ENCODE measurements around the gene WARS2. TPM values are rescaled to one million over a fixed set of nuclear protein-coding genes. Genes with fewer than 3 reads are reported as not detected.
A peak's percentile ranks its signal among the peaks of the same experiment; 100 is the strongest.
"Not testable (repeated sequence)": the region's sequence is repeated elsewhere in the genome, so short reads cannot be mapped to it uniquely, and the experiment has no call there.

WARS2 gene
- 11.9 TPM for polyA plus RNA-seq (2013, experiment 1 of 2)
- polyA plus RNA-seq (2013, experiment 2 of 2): 10.1 TPM

DNA sequence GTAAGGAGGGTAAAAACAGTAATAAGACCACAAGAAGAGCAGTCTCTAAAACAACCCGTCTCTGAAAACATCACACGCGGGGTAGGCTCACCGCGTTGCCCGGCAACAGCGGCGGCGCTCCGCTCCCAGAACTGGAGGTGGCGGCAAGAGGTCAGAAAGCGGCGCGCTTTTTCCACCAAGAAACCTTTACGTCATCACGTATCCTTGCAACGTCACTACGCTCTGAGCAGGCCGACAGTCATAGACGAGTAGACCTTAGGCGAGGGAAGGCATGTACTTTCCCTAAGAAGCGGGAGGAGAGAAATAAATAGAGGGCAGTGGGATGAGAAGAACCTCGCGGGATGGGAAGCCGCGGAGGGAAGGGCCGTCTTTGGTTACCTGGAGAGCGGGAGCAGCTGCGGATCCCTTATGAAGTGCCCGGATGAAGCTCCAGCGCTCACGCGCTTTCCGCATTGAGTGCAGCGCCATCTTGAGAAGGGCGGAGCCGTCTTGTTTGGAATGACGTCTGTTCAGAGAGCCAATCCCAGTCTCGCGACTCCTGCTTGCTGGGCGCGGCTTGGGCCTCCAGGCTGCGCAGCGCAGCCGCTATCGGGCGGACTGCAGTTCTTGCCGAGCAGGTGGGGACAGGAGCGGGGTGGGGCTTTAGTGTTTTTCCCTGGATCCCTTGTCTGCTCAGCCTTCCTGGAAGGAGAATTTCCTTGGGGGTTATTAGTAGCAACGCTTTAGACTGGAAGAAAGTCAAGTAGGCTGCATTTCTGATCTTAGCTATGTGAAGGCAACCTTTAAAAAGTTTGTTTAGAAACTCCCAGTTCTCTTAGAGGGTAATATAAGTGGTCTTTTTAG is at the start of gene WARS2:
Gene WARS2, minus strand, starts transcription at position 477 of the 843 bp plus-strand sequence. Its CDS starts 9 bp downstream, at position 468.
- H3K27ac ChIP-seq (ENCODE audit: low read depth, low read length, severe bottlenecking): peak within 1 kb of the TSS; percentile 99
- peak within 1 kb of the TSS; percentile 56 for H3K4me3 ChIP-seq (ENCODE audit: extremely low read depth, insufficient read depth, low read length, poor library complexity, severe bottlenecking)
- peaks cover 14% of the 10 kb centered on the region for H3K4me1 ChIP-seq (ENCODE audit: control insufficient read depth, insufficient read depth, low read length, poor library complexity, severe bottlenecking)
- no peaks in the 10 kb centered on the region for H3K9me3 ChIP-seq (ENCODE audit: control insufficient read depth, low read length)
- 0 to 1% methylated on average over 36 to 37 of the region's 50 CpGs for WGBS, 2 experiments (ENCODE audit: insufficient coverage in 2 of 2)
- no peaks in the 10 kb centered on the region for H3K36me3 ChIP-seq (ENCODE audit: control insufficient read depth, insufficient read depth, low read length)

- no peak overlapping the region for H3K4me3 ChIP-seq (ENCODE audit: extremely low read depth, insufficient read depth, low read length, poor library complexity, severe bottlenecking)
- no CpG with 5 or more reads among the region's 3 CpGs for WGBS, 2 experiments (ENCODE audit: insufficient coverage in 2 of 2)
These were observed 48.5 kb upstream of the WARS2 start for GRCh38 chr1:119188926-119189325.

GRCh38 chr1:119187416-119187815 is 47.0 kb upstream of the WARS2 start:
- Histone ChIP-seq H3K4me3 (ENCODE audit: extremely low read depth, insufficient read depth, low read length, poor library complexity, severe bottlenecking) (no peak overlapping the region), H3K27ac (ENCODE audit: low read depth, low read length, severe bottlenecking) (no peak overlapping the region), H3K36me3 (ENCODE audit: control insufficient read depth, insufficient read depth, low read length) (no peaks in the 10 kb centered on the region), H3K4me1 (ENCODE audit: control insufficient read depth, insufficient read depth, low read length, poor library complexity, severe bottlenecking) (no peaks in the 10 kb centered on the region), H3K9me3 (ENCODE audit: control insufficient read depth, low read length) (no peaks in the 10 kb centered on the region)
- 100% methylated on average over 1 of the region's 2 CpGs for WGBS, 2 experiments (ENCODE audit: insufficient coverage in 2 of 2)

More at GRCh38 chr1:119188926-119189325, 48.5 kb upstream of the WARS2 start:
- no peaks in the 10 kb centered on the region for H3K4me1 ChIP-seq (ENCODE audit: control insufficient read depth, insufficient read depth, low read length, poor library complexity, severe bottlenecking)
- no peaks in the 10 kb centered on the region for H3K36me3 ChIP-seq (ENCODE audit: control insufficient read depth, insufficient read depth, low read length)
- H3K9me3 ChIP-seq (ENCODE audit: control insufficient read depth, low read length): no peaks in the 10 kb centered on the region
- no peak overlapping the region for H3K27ac ChIP-seq (ENCODE audit: low read depth, low read length, severe bottlenecking)

DNA sequence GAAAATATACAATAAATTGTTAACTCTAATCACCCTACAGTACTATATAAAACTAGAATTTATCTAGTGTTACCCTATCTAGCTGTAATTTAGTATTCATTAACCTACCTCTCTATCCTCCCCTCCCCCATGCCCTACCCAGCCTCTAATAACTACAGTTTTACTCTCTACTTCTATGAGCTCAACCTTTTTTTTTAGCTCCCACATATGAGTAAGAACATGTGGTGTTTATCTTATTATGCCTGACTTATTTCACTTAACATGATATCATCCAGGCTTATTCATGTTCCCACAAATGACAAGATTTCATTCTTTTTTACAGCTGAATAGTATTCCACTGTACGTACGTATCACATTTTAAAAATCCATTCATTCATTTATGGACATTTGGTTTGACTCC is 46.0 kb upstream of the WARS2 start:
- Histone ChIP-seq H3K4me3 (ENCODE audit: extremely low read depth, insufficient read depth, low read length, poor library complexity, severe bottlenecking) (no peak overlapping the region), H3K4me1 (ENCODE audit: control insufficient read depth, insufficient read depth, low read length, poor library complexity, severe bottlenecking) (no peaks in the 10 kb centered on the region), H3K36me3 (ENCODE audit: control insufficient read depth, insufficient read depth, low read length) (no peaks in the 10 kb centered on the region), H3K27ac (ENCODE audit: low read depth, low read length, severe bottlenecking) (no peak overlapping the region), H3K9me3 (ENCODE audit: control insufficient read depth, low read length) (no peaks in the 10 kb centered on the region)
- no CpG with 5 or more reads among the region's 2 CpGs for WGBS, 2 experiments (ENCODE audit: insufficient coverage in 2 of 2)

DNA sequence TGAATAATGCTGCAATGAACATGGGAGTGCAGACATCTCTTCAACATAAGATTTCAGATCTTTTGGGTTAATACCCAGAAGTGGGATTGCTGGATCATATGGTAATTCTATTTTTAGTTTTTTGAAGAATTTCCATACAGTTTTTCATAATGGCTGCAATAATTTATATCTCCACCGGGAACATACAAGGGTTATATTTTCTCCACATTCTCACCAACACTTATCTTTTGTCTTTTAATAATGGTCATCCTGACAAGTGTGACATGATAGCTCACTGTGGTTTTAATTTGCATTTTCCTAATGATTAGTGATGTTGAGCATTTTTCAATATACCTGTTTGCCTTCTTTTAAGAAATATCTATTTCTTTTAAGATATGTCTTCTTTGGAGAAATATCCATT is 44.5 kb upstream of the WARS2 start:
- no peaks in the 10 kb centered on the region for H3K9me3 ChIP-seq (ENCODE audit: control insufficient read depth, low read length)
- no peak overlapping the region for H3K27ac ChIP-seq (ENCODE audit: low read depth, low read length, severe bottlenecking)
- no peak overlapping the region for H3K4me3 ChIP-seq (ENCODE audit: extremely low read depth, insufficient read depth, low read length, poor library complexity, severe bottlenecking)
- no peaks in the 10 kb centered on the region for H3K4me1 ChIP-seq (ENCODE audit: control insufficient read depth, insufficient read depth, low read length, poor library complexity, severe bottlenecking)
- no peaks in the 10 kb centered on the region for H3K36me3 ChIP-seq (ENCODE audit: control insufficient read depth, insufficient read depth, low read length)
- WGBS, 2 experiments (ENCODE audit: insufficient coverage in 2 of 2): no CpG with 5 or more reads among the region's 1 CpG

- H3K9me3 ChIP-seq (ENCODE audit: control insufficient read depth, low read length): no peaks in the 10 kb centered on the region
- no peaks in the 10 kb centered on the region for H3K36me3 ChIP-seq (ENCODE audit: control insufficient read depth, insufficient read depth, low read length)
- no peak overlapping the region for H3K4me3 ChIP-seq (ENCODE audit: extremely low read depth, insufficient read depth, low read length, poor library complexity, severe bottlenecking)
- no peaks in the 10 kb centered on the region for H3K4me1 ChIP-seq (ENCODE audit: control insufficient read depth, insufficient read depth, low read length, poor library complexity, severe bottlenecking)
- 90 to 100% methylated on average over 1 to 2 of the region's 3 CpGs for WGBS, 2 experiments (ENCODE audit: insufficient coverage in 2 of 2)
- H3K27ac ChIP-seq (ENCODE audit: low read depth, low read length, severe bottlenecking): no peak overlapping the region
These were observed 40.8 kb upstream of the WARS2 start for GRCh38 chr1:119181218-119181617.

GRCh38 chr1:119179051-119179450 is 38.6 kb upstream of the WARS2 start:
- Histone ChIP-seq H3K4me1 (ENCODE audit: control insufficient read depth, insufficient read depth, low read length, poor library complexity, severe bottlenecking) (no peaks in the 10 kb centered on the region), H3K36me3 (ENCODE audit: control insufficient read depth, insufficient read depth, low read length) (no peaks in the 10 kb centered on the region), H3K9me3 (ENCODE audit: control insufficient read depth, low read length) (no peaks in the 10 kb centered on the region), H3K27ac (ENCODE audit: low read depth, low read length, severe bottlenecking) (no peak overlapping the region), H3K4me3 (ENCODE audit: extremely low read depth, insufficient read depth, low read length, poor library complexity, severe bottlenecking) (no peak overlapping the region)
- WGBS, 2 experiments (ENCODE audit: insufficient coverage in 2 of 2): 96 to 97% methylated on average over 17 to 22 of the region's 22 CpGs

DNA sequence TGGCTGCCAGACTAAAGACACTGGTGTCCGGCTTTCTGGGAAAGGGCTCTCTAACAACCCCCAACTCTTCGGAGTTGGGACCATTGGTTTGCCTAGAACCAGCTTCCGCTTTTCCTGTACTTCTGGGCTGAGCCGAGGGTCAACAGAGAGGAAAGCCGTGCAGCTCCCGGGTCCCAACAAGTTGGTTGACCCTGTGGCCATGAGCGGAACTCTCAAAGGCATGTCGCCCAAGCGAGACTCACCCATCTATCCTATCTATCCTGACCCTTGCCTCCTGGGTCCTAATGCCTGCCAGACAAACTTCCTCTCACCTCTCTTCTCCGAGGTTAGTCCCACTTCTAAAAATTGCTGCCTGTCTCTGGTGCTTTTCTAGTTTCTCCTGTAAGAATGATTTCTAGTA is 32.5 kb upstream of the WARS2 start:
- not testable (repeated sequence) for H3K27ac ChIP-seq (ENCODE audit: low read depth, low read length, severe bottlenecking); H3K4me1 ChIP-seq (ENCODE audit: control insufficient read depth, insufficient read depth, low read length, poor library complexity, severe bottlenecking); H3K36me3 ChIP-seq (ENCODE audit: control insufficient read depth, insufficient read depth, low read length); H3K9me3 ChIP-seq (ENCODE audit: control insufficient read depth, low read length); H3K4me3 ChIP-seq (ENCODE audit: extremely low read depth, insufficient read depth, low read length, poor library complexity, severe bottlenecking)
- WGBS, 2 experiments (ENCODE audit: insufficient coverage in 2 of 2): 73 to 75% methylated on average over 7 to 9 of the region's 10 CpGs

- not testable (repeated sequence) for H3K27ac ChIP-seq (ENCODE audit: low read depth, low read length, severe bottlenecking); H3K36me3 ChIP-seq (ENCODE audit: control insufficient read depth, insufficient read depth, low read length); H3K9me3 ChIP-seq (ENCODE audit: control insufficient read depth, low read length); H3K4me3 ChIP-seq (ENCODE audit: extremely low read depth, insufficient read depth, low read length, poor library complexity, severe bottlenecking); H3K4me1 ChIP-seq (ENCODE audit: control insufficient read depth, insufficient read depth, low read length, poor library complexity, severe bottlenecking)
- 89 to 92% methylated on average over 13 to 26 of the region's 34 CpGs for WGBS, 2 experiments (ENCODE audit: insufficient coverage in 2 of 2)
These were observed 31.0 kb upstream of the WARS2 start for GRCh38 chr1:119171381-119172010.

GRCh38 chr1:119163396-119163795 is 22.9 kb upstream of the WARS2 start:
- Histone ChIP-seq H3K36me3 (ENCODE audit: control insufficient read depth, insufficient read depth, low read length) (peaks cover 9% of the 10 kb centered on the region), H3K27ac (ENCODE audit: low read depth, low read length, severe bottlenecking) (no peak overlapping the region), H3K9me3 (ENCODE audit: control insufficient read depth, low read length) (no peaks in the 10 kb centered on the region), H3K4me3 (ENCODE audit: extremely low read depth, insufficient read depth, low read length, poor library complexity, severe bottlenecking) (no peak overlapping the region), H3K4me1 (ENCODE audit: control insufficient read depth, insufficient read depth, low read length, poor library complexity, severe bottlenecking) (no peaks in the 10 kb centered on the region)
- 100% methylated on average over 1 of the region's 2 CpGs; no CpG with 5 or more reads in 1 of the 2 experiments for WGBS, 2 experiments (ENCODE audit: insufficient coverage in 2 of 2)

GRCh38 chr1:119160866-119161265 is 20.4 kb upstream of the WARS2 start:
- H3K27ac ChIP-seq (ENCODE audit: low read depth, low read length, severe bottlenecking): no peak overlapping the region
- 79% methylated on average over 3 of the region's 4 CpGs; no CpG with 5 or more reads in 1 of the 2 experiments for WGBS, 2 experiments (ENCODE audit: insufficient coverage in 2 of 2)
- peaks cover 19% of the 10 kb centered on the region for H3K36me3 ChIP-seq (ENCODE audit: control insufficient read depth, insufficient read depth, low read length)
- H3K4me3 ChIP-seq (ENCODE audit: extremely low read depth, insufficient read depth, low read length, poor library complexity, severe bottlenecking): no peak overlapping the region
- H3K9me3 ChIP-seq (ENCODE audit: control insufficient read depth, low read length): peaks cover 3% of the 10 kb centered on the region
- no peaks in the 10 kb centered on the region for H3K4me1 ChIP-seq (ENCODE audit: control insufficient read depth, insufficient read depth, low read length, poor library complexity, severe bottlenecking)

All from mesodermal cell (in vitro differentiated cells).